Hepatocyte (in vitro differentiated cells): ENCODE results near the gene ABL2. TPM values are rescaled to one million over a fixed set of nuclear protein-coding genes. Genes with fewer than 3 reads are reported as not detected.
A peak's percentile ranks its signal among the peaks of the same experiment; 100 is the strongest.

Experiments
- DNase-seq: peaks from one replicate; pipeline ENCODE4 v3.0.0-alpha.2; 2016; ENCODE audit warnings: low spot score
- H2AFZ ChIP-seq: fragments of 200-600 bp; sonication (generic); 2 replicates; pipeline ENCODE4 v1.6.0; 2016; ENCODE audit warnings: antibody characterized with exemption, mild to moderate bottlenecking
- H3K27ac ChIP-seq: fragments of 200-600 bp; sonication (generic); 2 replicates; pipeline ENCODE4 v1.5.1; 2016; ENCODE audit warnings: mild to moderate bottlenecking
- H3K27me3 ChIP-seq: fragments of 200-600 bp; sonication (generic); 2 replicates; pipeline ENCODE4 v1.6.1; 2016
- H3K36me3 ChIP-seq: fragments of 200-600 bp; sonication (generic); replicated peaks from 2 replicates; pipeline ENCODE4 v1.5.1; 2016; ENCODE audit warnings: low read depth; ENCODE audit not compliant: insufficient read depth
- H3K4me1 ChIP-seq: fragments of 200-600 bp; sonication (generic); 2 replicates; pipeline ENCODE4 v1.5.1; 2016; ENCODE audit warnings: mild to moderate bottlenecking, moderate library complexity; ENCODE audit not compliant: insufficient read depth
- H3K4me2 ChIP-seq: fragments of 200-600 bp; sonication (generic); 2 replicates; pipeline ENCODE4 v1.6.0; 2016
- H3K4me3 ChIP-seq: fragments of 200-600 bp; sonication (generic); 2 replicates; pipeline ENCODE4 v1.5.1; 2016; ENCODE audit warnings: mild to moderate bottlenecking
- H3K79me2 ChIP-seq: fragments of 200-600 bp; sonication (generic); 2 replicates; pipeline ENCODE4 v1.6.0; 2017; ENCODE audit warnings: mild to moderate bottlenecking
- H3K9me2 ChIP-seq: fragments of 200-600 bp; sonication (generic); replicated peaks from 2 replicates; pipeline ENCODE4 v1.6.0; 2017; ENCODE audit warnings: mild to moderate bottlenecking; ENCODE audit not compliant: insufficient read depth
- H3K9me3 ChIP-seq: fragments of 200-600 bp; sonication (generic); 2 replicates; pipeline ENCODE4 v1.5.1; 2016; ENCODE audit warnings: low read depth, mild to moderate bottlenecking
- H4K20me1 ChIP-seq: fragments of 200-600 bp; sonication (generic); 2 replicates; pipeline ENCODE4 v1.6.0; 2016; ENCODE audit warnings: mild to moderate bottlenecking; ENCODE audit not compliant: insufficient read depth, poor library complexity, severe bottlenecking
- CTCF ChIP-seq: fragments of 200-600 bp; sonication (generic); IDR thresholded peaks from 2 replicates; pipeline ENCODE4 v1.5.1; 2016; ENCODE audit warnings: antibody characterized with exemption, mild to moderate bottlenecking; ENCODE audit not compliant: poor library complexity
- EZH2 ChIP-seq: fragments of 200-600 bp; sonication (generic); IDR thresholded peaks from 2 replicates; pipeline ENCODE4 v1.6.1; 2016; ENCODE audit warnings: antibody characterized with exemption, mild to moderate bottlenecking, borderline replicate concordance
- EZH2phosphoT487 ChIP-seq: fragments of 200-600 bp; sonication (generic); IDR thresholded peaks from one replicate; pipeline ENCODE4 v1.6.1; 2018; ENCODE audit warnings: antibody characterized with exemption, mild to moderate bottlenecking, low read depth, moderate library complexity; ENCODE audit not compliant: unreplicated experiment, severe bottlenecking
- WGBS: methylation state at CpG from one replicate; pipeline ENCODE4 v1.1.6; 2016; ENCODE audit warnings: low lambda C conversion rate; ENCODE audit errors: missing lambda C conversion rate; 5-methylcytosine and 5-hydroxymethylcytosine counted together
- polyA plus RNA-seq: library from polyadenylated mRNA; unstranded; fragments of >200 nt; fragmentation: Nextera tagmentation; extraction: Ambion mirVana; gene quantifications from 2 replicates; pipeline ENCODE4 v1.2.1, GENCODE V29; 2016
- total RNA-seq: library from RNA; depleted of rRNA; stranded (reverse); fragments of >200 nt; gene quantifications from 2 replicates; pipeline ENCODE4 v1.2.3, GENCODE V29; 2014

The ABL2 gene
- total and polyA plus RNA-seq, 2 experiments from 2014 or later = 8.6 to 11.6 TPM

DNA sequence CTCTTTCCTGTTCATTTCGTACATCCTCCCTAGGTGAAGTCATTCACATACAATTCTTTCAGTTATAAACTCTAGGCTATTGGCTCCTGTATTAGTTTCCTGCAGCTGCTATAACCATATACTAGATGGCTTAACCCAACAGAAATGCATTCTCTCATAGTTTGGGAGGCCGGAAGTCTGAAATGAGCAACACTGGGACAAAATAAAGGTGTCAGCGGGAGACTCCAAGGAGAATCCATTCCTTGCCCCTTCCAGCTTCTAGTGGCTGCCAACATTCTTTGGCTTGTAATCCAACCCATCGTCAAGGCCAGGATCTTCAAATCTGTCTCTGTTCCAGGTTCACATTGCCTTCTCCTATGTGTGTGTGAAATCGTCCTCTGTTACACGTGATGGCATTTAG, 76.3 kb downstream of the ABL2 start:
- 89% methylated on average over 6 of the region's 6 CpGs for WGBS
- H3K4me2 ChIP-seq = no peak overlapping the region
- no peak overlapping the region for H2AFZ ChIP-seq
- H4K20me1 ChIP-seq = no peaks in the 10 kb centered on the region
- peaks cover 21% of the 10 kb centered on the region for H3K4me1 ChIP-seq
- no peaks in the 10 kb centered on the region for H3K9me2 ChIP-seq
- no peaks in the 10 kb centered on the region for H3K36me3 ChIP-seq
- H3K4me3 ChIP-seq = no peak overlapping the region
- H3K27ac ChIP-seq = peak overlapping the region; percentile 74
- DNase-seq = no peak
- no peak for TF ChIP-seq CTCF
- TF ChIP-seq EZH2 = no peak
- no peak for TF ChIP-seq EZH2phosphoT487
- peaks cover 73% of the 10 kb centered on the region for H3K79me2 ChIP-seq
- no peaks in the 10 kb centered on the region for H3K9me3 ChIP-seq
- H3K27me3 ChIP-seq = no peaks in the 10 kb centered on the region

- peak overlapping the region; percentile 60 for H3K4me2 ChIP-seq
Measured at GRCh38 chr1:179151908-179152682, 77.4 kb downstream of the ABL2 start.

DNA sequence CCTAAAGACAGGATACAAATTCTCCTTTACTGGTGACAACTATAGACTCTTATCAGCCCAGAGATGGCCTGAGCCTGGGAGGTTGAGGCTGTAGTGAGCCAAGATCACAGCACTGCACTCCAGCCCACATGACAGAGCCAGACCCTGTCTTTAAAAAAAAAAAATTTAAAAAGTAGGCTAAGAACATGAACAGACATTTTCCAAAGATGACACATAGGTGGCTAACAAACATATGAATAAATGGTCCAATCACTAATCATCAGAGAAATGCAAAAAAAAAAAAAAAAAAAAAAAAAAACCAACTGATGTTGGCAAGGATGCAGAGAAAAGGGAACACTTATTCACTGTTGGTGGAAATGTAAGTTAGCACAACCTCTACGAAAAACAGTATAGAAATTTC, 82.6 kb downstream of the ABL2 start:
- no peak overlapping the region for H3K27ac ChIP-seq

More at GRCh38 chr1:179151908-179152682, 77.4 kb downstream of the ABL2 start:
- Histone ChIP-seq H3K79me2 (peaks cover 65% of the 10 kb centered on the region), H3K9me2 (no peaks in the 10 kb centered on the region), H3K4me3 (no peak overlapping the region), H3K27me3 (no peaks in the 10 kb centered on the region), H2AFZ (no peak overlapping the region), H3K4me1 (peaks cover 21% of the 10 kb centered on the region), H3K36me3 (no peaks in the 10 kb centered on the region), H4K20me1 (no peaks in the 10 kb centered on the region), H3K27ac (peak overlapping the region; percentile 74), H3K9me3 (no peaks in the 10 kb centered on the region)
- DNase-seq = peak; percentile 49
- WGBS = 45% methylated on average over 2 of the region's 2 CpGs
- TF ChIP-seq EZH2phosphoT487 = no peak
- TF ChIP-seq EZH2 = no peak
- no peak for TF ChIP-seq CTCF

More for the DNA sequence above, 82.6 kb downstream of the ABL2 start:
- Histone ChIP-seq H2AFZ (no peak overlapping the region), H3K79me2 (peaks cover 46% of the 10 kb centered on the region), H3K4me1 (peaks cover 14% of the 10 kb centered on the region), H3K9me3 (no peaks in the 10 kb centered on the region), H3K9me2 (no peaks in the 10 kb centered on the region), H4K20me1 (no peaks in the 10 kb centered on the region), H3K36me3 (no peaks in the 10 kb centered on the region), H3K4me3 (no peak overlapping the region), H3K4me2 (no peak overlapping the region), H3K27me3 (no peaks in the 10 kb centered on the region)
- TF ChIP-seq EZH2phosphoT487 (no peak), CTCF (no peak), EZH2 (no peak)
- WGBS = 100% methylated on average over 1 of the region's 1 CpG
- no peak for DNase-seq
